ENCODE data around the gene BMX. TPM values are rescaled to one million over a fixed set of nuclear protein-coding genes. Genes with fewer than 3 reads are reported as not detected.

BMX gene
- total and polyA plus RNA-seq, 4 donors: 0.32 to 2.9 (median 0.87) TPM

DNA sequence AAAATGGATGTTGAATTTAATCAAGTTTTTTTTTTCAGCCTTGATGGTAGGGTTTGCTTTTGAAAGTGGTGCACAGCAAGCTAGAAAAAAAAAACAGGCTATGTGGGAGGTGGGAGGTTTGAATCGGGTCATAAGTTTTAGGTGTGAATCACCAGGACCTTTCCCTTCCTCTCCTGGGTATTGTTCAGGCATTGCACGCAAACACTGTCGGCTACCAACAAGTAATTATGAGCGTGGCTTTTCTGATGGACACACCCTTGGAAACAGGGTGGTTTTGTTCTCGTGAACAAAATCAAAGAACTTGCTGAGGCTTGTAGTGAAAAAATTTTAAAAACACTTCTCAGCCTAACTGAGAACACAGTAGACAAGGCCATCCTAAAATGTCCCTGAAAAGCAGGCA is 25.6 kb upstream of the BMX start:
- DNase-seq (ENCODE audit: low read depth in 4 of 6, low spot score in 6 of 6): no peak
- Histone ChIP-seq H3K27me3 (ENCODE audit: control insufficient read depth, insufficient read depth, low read length) (peaks cover 22% of the 10 kb centered on the region), H3K4me1 (ENCODE audit: control insufficient read depth, insufficient read depth, low read length) (no peaks in the 10 kb centered on the region), H3K27ac (ENCODE audit: low read depth, low read length) (no peak overlapping the region), H3K9me3 (ENCODE audit: control insufficient read depth, insufficient read depth, low read length) (no peaks in the 10 kb centered on the region), H3K36me3 (ENCODE audit: control insufficient read depth, insufficient read depth, low read length) (no peaks in the 10 kb centered on the region), H3K4me3 (ENCODE audit: low read depth, low read length) (no peak overlapping the region)
- WGBS (ENCODE audit: insufficient coverage): no CpG with 5 or more reads among the region's 5 CpGs

- H3K4me3 ChIP-seq (ENCODE audit: low read depth, low read length): no peak overlapping the region
- DNase-seq (ENCODE audit: low read depth in 4 of 6, low spot score in 6 of 6): no peak
- H3K27ac ChIP-seq (ENCODE audit: low read depth, low read length): no peak overlapping the region
- H3K4me1 ChIP-seq (ENCODE audit: control insufficient read depth, insufficient read depth, low read length): no peaks in the 10 kb centered on the region
- H3K9me3 ChIP-seq (ENCODE audit: control insufficient read depth, insufficient read depth, low read length): no peaks in the 10 kb centered on the region
- H3K36me3 ChIP-seq (ENCODE audit: control insufficient read depth, insufficient read depth, low read length): no peaks in the 10 kb centered on the region
- peaks cover 22% of the 10 kb centered on the region for H3K27me3 ChIP-seq (ENCODE audit: control insufficient read depth, insufficient read depth, low read length)
- WGBS (ENCODE audit: insufficient coverage): 70% methylated on average over 2 of the region's 4 CpGs
Measured at GRCh38 chrX:15475486-15475885, 25.1 kb upstream of the BMX start.

- H3K27ac ChIP-seq (ENCODE audit: low read depth, low read length): no peak overlapping the region
- H3K4me1 ChIP-seq (ENCODE audit: control insufficient read depth, insufficient read depth, low read length): no peaks in the 10 kb centered on the region
- peaks cover 13% of the 10 kb centered on the region for H3K27me3 ChIP-seq (ENCODE audit: control insufficient read depth, insufficient read depth, low read length)
- H3K4me3 ChIP-seq (ENCODE audit: low read depth, low read length): no peak overlapping the region
- no peaks in the 10 kb centered on the region for H3K36me3 ChIP-seq (ENCODE audit: control insufficient read depth, insufficient read depth, low read length)
- no peak for DNase-seq (ENCODE audit: low read depth in 4 of 6, low spot score in 6 of 6)
- no CpG with 5 or more reads among the region's 2 CpGs for WGBS (ENCODE audit: insufficient coverage)
- no peaks in the 10 kb centered on the region for H3K9me3 ChIP-seq (ENCODE audit: control insufficient read depth, insufficient read depth, low read length)
Measured at GRCh38 chrX:15483891-15484290, 16.7 kb upstream of the BMX start.

DNA sequence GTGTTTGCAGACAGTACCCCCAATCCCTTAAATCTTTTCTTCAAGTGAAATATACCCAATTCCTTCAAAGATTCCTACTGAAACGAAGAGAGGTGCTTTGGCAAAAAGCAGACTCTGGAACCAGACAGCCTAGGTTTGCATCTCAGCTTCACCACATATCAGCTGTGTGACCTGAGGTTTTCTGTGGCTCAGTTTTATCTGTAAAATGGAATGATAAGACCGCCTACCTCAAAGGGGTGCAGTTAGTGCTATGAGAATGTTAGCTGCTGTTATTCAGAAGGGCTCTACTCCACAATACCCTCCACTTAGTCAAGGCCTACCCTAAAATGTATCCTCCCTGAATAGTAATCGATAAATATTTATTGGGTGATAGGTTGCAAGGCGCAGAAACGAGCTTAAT is 8.1 kb upstream of the BMX start:
- peaks cover 9% of the 10 kb centered on the region for H3K4me1 ChIP-seq (ENCODE audit: control insufficient read depth, insufficient read depth, low read length)
- no peak overlapping the region for H3K4me3 ChIP-seq (ENCODE audit: low read depth, low read length)
- no peak for DNase-seq (ENCODE audit: low read depth in 4 of 6, low spot score in 6 of 6)
- H3K27me3 ChIP-seq (ENCODE audit: control insufficient read depth, insufficient read depth, low read length): peaks cover 43% of the 10 kb centered on the region
- H3K27ac ChIP-seq (ENCODE audit: low read depth, low read length): no peak overlapping the region
- WGBS (ENCODE audit: insufficient coverage): no CpG with 5 or more reads among the region's 5 CpGs
- H3K36me3 ChIP-seq (ENCODE audit: control insufficient read depth, insufficient read depth, low read length): no peaks in the 10 kb centered on the region
- H3K9me3 ChIP-seq (ENCODE audit: control insufficient read depth, insufficient read depth, low read length): no peaks in the 10 kb centered on the region

DNA sequence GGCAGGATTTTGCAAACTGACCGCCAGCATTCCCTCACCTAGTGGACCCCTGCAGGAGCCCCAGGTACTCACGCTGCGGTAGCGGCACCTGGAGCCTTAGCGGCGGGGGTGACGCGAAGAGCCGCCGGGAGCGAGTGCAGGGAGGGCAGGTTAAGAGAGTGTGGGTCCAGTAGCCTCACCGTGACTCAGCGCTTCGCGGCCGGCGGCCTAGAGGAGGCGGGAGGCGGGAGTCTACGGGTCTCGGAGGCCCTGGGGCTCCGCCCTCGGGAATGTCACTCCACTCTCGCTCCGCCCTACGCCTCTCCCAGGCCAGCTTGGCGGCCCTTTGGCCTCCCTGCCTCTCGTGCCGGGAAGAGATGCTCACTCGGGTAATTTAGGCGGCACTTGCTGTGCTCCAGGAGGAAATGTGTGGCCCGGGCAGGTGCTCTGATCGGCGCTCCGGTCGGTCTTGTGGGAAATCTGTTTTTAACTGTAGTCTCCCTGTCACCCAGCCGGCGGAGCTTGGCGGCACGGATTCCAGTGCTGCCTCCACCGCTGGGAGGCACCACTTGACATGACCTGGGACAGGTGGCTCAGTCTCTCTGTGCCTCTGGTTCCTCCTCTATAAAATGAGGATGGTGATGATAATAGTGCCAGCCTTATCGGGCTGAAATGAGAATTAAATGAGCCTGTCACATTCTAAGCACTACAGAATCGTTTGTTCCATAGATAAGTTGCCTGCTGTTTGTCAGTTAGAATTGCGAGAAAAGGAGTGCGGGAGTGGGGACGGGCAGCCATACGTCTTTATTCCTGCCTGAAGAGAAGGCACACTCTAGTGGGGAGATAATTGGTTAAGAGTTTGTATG is 7.3 kb upstream of the BMX start, which contains the start of gene PIR:
TSS of gene PIR (minus strand) at position 216 of the 845 bp plus-strand sequence. CDS start 2,076 bp downstream, outside the sequence.
- H3K4me1 ChIP-seq (ENCODE audit: control insufficient read depth, insufficient read depth, low read length): peaks cover 9% of the 10 kb centered on the region
- WGBS (ENCODE audit: insufficient coverage): 6% methylated on average over 46 of the region's 47 CpGs
- H3K9me3 ChIP-seq (ENCODE audit: control insufficient read depth, insufficient read depth, low read length): no peaks in the 10 kb centered on the region
- H3K36me3 ChIP-seq (ENCODE audit: control insufficient read depth, insufficient read depth, low read length): no peaks in the 10 kb centered on the region
- H3K27me3 ChIP-seq (ENCODE audit: control insufficient read depth, insufficient read depth, low read length): peaks cover 42% of the 10 kb centered on the region
- H3K4me3 ChIP-seq (ENCODE audit: low read depth, low read length): peak within 1 kb of the TSS; percentile 60
- peak in 5 of 6 donors; percentile 13 to 83 (median 36) for DNase-seq (ENCODE audit: low read depth in 4 of 6, low spot score in 6 of 6)
- H3K27ac ChIP-seq (ENCODE audit: low read depth, low read length): peak within 1 kb of the TSS; percentile 3

DNA sequence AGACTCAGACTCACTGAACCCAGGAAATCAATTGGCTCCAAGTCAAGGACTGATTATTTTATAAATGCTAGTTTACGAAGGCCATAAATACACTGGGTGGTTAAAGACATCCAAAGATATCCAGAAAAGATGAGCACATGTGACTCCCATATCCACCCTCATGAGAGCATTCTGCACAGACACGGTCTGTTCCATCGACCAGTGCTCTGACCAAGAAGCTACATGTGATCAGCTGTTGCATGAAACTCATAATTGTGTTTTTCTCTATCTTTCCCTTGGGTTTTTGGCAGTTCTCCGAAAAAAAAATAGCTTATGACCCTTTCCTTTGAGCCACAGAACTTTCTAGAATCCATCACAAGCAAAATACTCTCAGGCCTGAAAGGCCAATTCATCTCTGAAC is 4.8 kb upstream of the BMX start:
- Histone ChIP-seq H3K4me3 (ENCODE audit: low read depth, low read length) (no peak overlapping the region), H3K27me3 (ENCODE audit: control insufficient read depth, insufficient read depth, low read length) (peaks cover 49% of the 10 kb centered on the region), H3K4me1 (ENCODE audit: control insufficient read depth, insufficient read depth, low read length) (peaks cover 9% of the 10 kb centered on the region), H3K27ac (ENCODE audit: low read depth, low read length) (no peak overlapping the region), H3K9me3 (ENCODE audit: control insufficient read depth, insufficient read depth, low read length) (no peaks in the 10 kb centered on the region), H3K36me3 (ENCODE audit: control insufficient read depth, insufficient read depth, low read length) (no peaks in the 10 kb centered on the region)
- DNase-seq (ENCODE audit: low read depth in 4 of 6, low spot score in 6 of 6): no peak
- WGBS (ENCODE audit: insufficient coverage): 86% methylated on average over 2 of the region's 4 CpGs

DNA sequence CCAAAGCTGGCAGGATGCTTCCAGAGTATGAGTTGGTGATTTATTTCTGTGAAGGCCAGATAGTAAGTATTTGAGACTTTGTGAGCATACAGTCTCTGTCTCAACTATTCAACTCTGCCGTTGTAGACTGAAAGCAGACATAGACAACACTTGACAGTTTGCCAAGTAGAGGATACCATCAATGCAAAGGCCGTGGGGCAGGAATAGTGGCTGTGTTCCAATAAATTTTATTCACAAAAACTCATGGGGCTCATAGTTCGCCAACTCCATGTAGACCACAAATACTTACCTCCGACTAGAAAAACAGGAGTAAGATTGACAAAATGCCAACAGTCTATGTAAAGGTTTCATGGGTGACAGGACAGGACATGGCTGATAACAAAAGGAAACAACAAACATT is 3.8 kb upstream of the BMX start:
- DNase-seq (ENCODE audit: low read depth in 4 of 6, low spot score in 6 of 6): no peak
- H3K27ac ChIP-seq (ENCODE audit: low read depth, low read length): no peak overlapping the region
- no CpG with 5 or more reads among the region's 4 CpGs for WGBS (ENCODE audit: insufficient coverage)
- H3K27me3 ChIP-seq (ENCODE audit: control insufficient read depth, insufficient read depth, low read length): peaks cover 43% of the 10 kb centered on the region
- H3K9me3 ChIP-seq (ENCODE audit: control insufficient read depth, insufficient read depth, low read length): no peaks in the 10 kb centered on the region
- no peaks in the 10 kb centered on the region for H3K36me3 ChIP-seq (ENCODE audit: control insufficient read depth, insufficient read depth, low read length)
- H3K4me3 ChIP-seq (ENCODE audit: low read depth, low read length): no peak overlapping the region
- H3K4me1 ChIP-seq (ENCODE audit: control insufficient read depth, insufficient read depth, low read length): peaks cover 9% of the 10 kb centered on the region

DNA sequence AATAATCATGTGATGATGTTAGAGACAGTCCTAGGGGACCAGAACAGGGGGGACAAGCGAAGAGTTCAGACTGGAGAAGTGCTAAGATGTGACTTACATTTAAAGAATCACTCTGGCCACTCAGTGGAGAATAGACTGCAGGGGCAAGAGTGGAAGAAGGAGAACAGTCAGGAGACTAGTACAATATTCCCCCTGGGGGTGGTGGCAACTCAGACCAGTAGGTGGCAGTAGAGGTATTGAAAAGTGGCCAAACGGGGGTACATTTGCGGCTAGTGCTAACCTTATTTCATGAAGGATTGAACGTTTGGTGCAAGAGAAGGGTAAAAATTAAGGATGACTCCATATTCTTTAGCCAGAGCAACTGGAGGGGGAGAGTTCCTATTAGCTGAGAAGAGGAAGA is 2.7 kb upstream of the BMX start:
- Histone ChIP-seq H3K4me1 (ENCODE audit: control insufficient read depth, insufficient read depth, low read length) (peaks cover 9% of the 10 kb centered on the region), H3K9me3 (ENCODE audit: control insufficient read depth, insufficient read depth, low read length) (no peaks in the 10 kb centered on the region), H3K27me3 (ENCODE audit: control insufficient read depth, insufficient read depth, low read length) (peaks cover 35% of the 10 kb centered on the region), H3K4me3 (ENCODE audit: low read depth, low read length) (no peak overlapping the region), H3K36me3 (ENCODE audit: control insufficient read depth, insufficient read depth, low read length) (no peaks in the 10 kb centered on the region), H3K27ac (ENCODE audit: low read depth, low read length) (no peak overlapping the region)
- DNase-seq (ENCODE audit: low read depth in 4 of 6, low spot score in 6 of 6): peak in 3 of 6 donors; percentile 4 to 19 (median 5)
- 10% methylated on average over 4 of the region's 4 CpGs for WGBS (ENCODE audit: insufficient coverage)

DNA sequence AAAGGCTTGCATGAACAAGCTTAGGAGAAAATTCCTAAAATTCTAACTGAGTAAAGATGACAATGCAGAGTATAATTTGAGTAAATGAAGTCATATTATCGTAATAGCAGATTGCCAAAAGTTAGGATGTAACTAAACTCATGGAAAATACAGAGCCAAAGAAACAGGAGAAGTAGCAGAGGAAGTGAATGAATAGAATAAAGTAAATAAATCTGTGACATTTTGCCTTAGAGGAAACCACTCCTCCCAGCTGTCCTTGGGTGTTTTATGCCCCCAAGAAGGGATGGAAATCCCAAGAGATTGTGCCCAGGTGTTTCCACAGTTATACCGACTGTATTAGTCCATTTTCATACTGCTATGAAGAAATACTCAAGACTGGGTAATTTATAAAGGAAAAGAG is 1.9 kb upstream of the BMX start:
- no peak overlapping the region for H3K4me3 ChIP-seq (ENCODE audit: low read depth, low read length)
- no peaks in the 10 kb centered on the region for H3K4me1 ChIP-seq (ENCODE audit: control insufficient read depth, insufficient read depth, low read length)
- no peak for DNase-seq (ENCODE audit: low read depth in 4 of 6, low spot score in 6 of 6)
- H3K27me3 ChIP-seq (ENCODE audit: control insufficient read depth, insufficient read depth, low read length): peaks cover 34% of the 10 kb centered on the region
- no CpG with 5 or more reads among the region's 2 CpGs for WGBS (ENCODE audit: insufficient coverage)
- H3K27ac ChIP-seq (ENCODE audit: low read depth, low read length): no peak overlapping the region
- H3K36me3 ChIP-seq (ENCODE audit: control insufficient read depth, insufficient read depth, low read length): no peaks in the 10 kb centered on the region
- H3K9me3 ChIP-seq (ENCODE audit: control insufficient read depth, insufficient read depth, low read length): no peaks in the 10 kb centered on the region

- no peak overlapping the region for H3K27ac ChIP-seq (ENCODE audit: low read depth, low read length)
- peaks cover 31% of the 10 kb centered on the region for H3K27me3 ChIP-seq (ENCODE audit: control insufficient read depth, insufficient read depth, low read length)
- H3K4me1 ChIP-seq (ENCODE audit: control insufficient read depth, insufficient read depth, low read length): no peaks in the 10 kb centered on the region
- no peak for DNase-seq (ENCODE audit: low read depth in 4 of 6, low spot score in 6 of 6)
- WGBS (ENCODE audit: insufficient coverage): no CpG with 5 or more reads among the region's 3 CpGs
- H3K9me3 ChIP-seq (ENCODE audit: control insufficient read depth, insufficient read depth, low read length): no peaks in the 10 kb centered on the region
- H3K4me3 ChIP-seq (ENCODE audit: low read depth, low read length): no peak overlapping the region
- H3K36me3 ChIP-seq (ENCODE audit: control insufficient read depth, insufficient read depth, low read length): no peaks in the 10 kb centered on the region
Measured at GRCh38 chrX:15499976-15500375, 631 bp upstream of the BMX start.
